HepG2 (cell line): ENCODE data around the gene SLCO2B1. TPM values are rescaled to one million over a fixed set of nuclear protein-coding genes. Genes with fewer than 3 reads are reported as not detected.
A peak's percentile ranks its signal among the peaks of the same experiment; 100 is the strongest.

ENCODE experiments used
- ATAC-seq: fragments of 200-7000 bp; cut with Tn5 transposase; 3 replicates; pipeline ENCODE4 v1.9.1; 2020; ENCODE audit warnings: mild to moderate bottlenecking, moderate library complexity
- BruUV-seq: library from RNA; stranded (reverse); fragments of 400-500 nt; replicated peaks from 2 replicates; lab custom pipeline; 2021; lab: Mats Ljungman, UMichigan
- CTCF ChIA-PET: fragments of 300-600 bp; formaldehyde crosslinking; extraction: SDS; loops from one replicate; lab custom pipeline; 2021; ENCODE audit warnings: low total read pairs, inconsistent platforms, low intra/inter-chr PET ratio; lab: Yijun Ruan, JAX
- POLR2A ChIA-PET: fragments of 350-600 bp; sonication (Branson Sonifier 250); formaldehyde crosslinking; loops from one replicate; lab custom pipeline; 2020; ENCODE audit warnings: antibody characterized with exemption, inconsistent platforms; lab: Yijun Ruan, JAX
- DNase-seq: peaks from one replicate; pipeline ENCODE4 v3.0.0-alpha.2; 2015; ENCODE audit warnings: low spot score
- FAIRE-seq: peaks from 3 replicates; lab custom pipeline; 2011; peaks lifted over from hg19 to GRCh38; lab: Jason Lieb, UNC
- H2AFZ ChIP-seq: one replicate; pipeline ENCODE4 v1.6.1; 2011; ENCODE audit warnings: low read length, inconsistent platforms
- H3K27ac ChIP-seq: fragments of 300-600 bp; 3 replicates; pipeline ENCODE4 v1.8.0; 2011; ENCODE audit warnings: mixed run types, mild to moderate bottlenecking, mixed read lengths, low read length, inconsistent platforms; ENCODE audit not compliant: insufficient read depth; ENCODE audit errors: extremely low read length
- H3K27me3 ChIP-seq, 2 experiments: fragments of 200-600 bp in 1 of 2; 2 replicates in 1 of 2; 3 replicates in 1 of 2; pipeline versions ENCODE4 v1.6.0 to v1.8.0; 2011; ENCODE audit warnings: low read length in 2 of 2, mild to moderate bottlenecking in 2 of 2, moderate library complexity in 2 of 2, inconsistent platforms in 1 of 2; ENCODE audit not compliant: insufficient read depth in 2 of 2, control insufficient read depth in 1 of 2
- H3K36me3 ChIP-seq, 2 experiments: fragments of 200-600 bp in 1 of 2; replicated peaks in 1 of 2; 2 replicates in 1 of 2; 3 replicates in 1 of 2; pipeline versions ENCODE4 v1.5.1 to v1.8.0; 2011; ENCODE audit warnings: low read length in 2 of 2, inconsistent platforms in 1 of 2; ENCODE audit not compliant: insufficient read depth in 2 of 2, control insufficient read depth in 1 of 2
- H3K4me1 ChIP-seq: 2 replicates; pipeline ENCODE4 v1.5.1; 2012; ENCODE audit warnings: low read length, inconsistent platforms; ENCODE audit not compliant: insufficient read depth
- H3K4me2 ChIP-seq: 2 replicates; pipeline ENCODE4 v1.6.0; 2011; ENCODE audit warnings: low read depth, low read length, inconsistent platforms
- H3K4me3 ChIP-seq, 3 experiments: fragments of 200-600 bp in 1 of 3; sonication (generic), shearing (Covaris generic) in 1 of 3; replicated peaks in 1 of 3; 2 replicates each; pipeline ENCODE4 v1.5.1; 2011 to 2016; ENCODE audit warnings: low read length in 3 of 3, inconsistent platforms in 2 of 3, low read depth in 2 of 3, mild to moderate bottlenecking in 2 of 3, control low read depth in 1 of 3, mixed read lengths in 1 of 3; ENCODE audit not compliant: insufficient read depth in 1 of 3
- H3K79me2 ChIP-seq: one replicate; pipeline ENCODE4 v1.6.1; 2011; ENCODE audit warnings: low read length, inconsistent platforms; ENCODE audit not compliant: insufficient read depth
- H3K9ac ChIP-seq: 2 replicates; pipeline ENCODE4 v1.6.0; 2011; ENCODE audit warnings: mild to moderate bottlenecking, low read depth, low read length, inconsistent platforms; ENCODE audit not compliant: insufficient read depth
- H3K9me3 ChIP-seq: 2 replicates; pipeline ENCODE4 v1.5.1; 2012; ENCODE audit warnings: mild to moderate bottlenecking, low read length
- H4K20me1 ChIP-seq: 2 replicates; pipeline ENCODE4 v1.6.0; 2011; ENCODE audit warnings: inconsistent platforms, mild to moderate bottlenecking, low read length, moderate library complexity; ENCODE audit not compliant: insufficient read depth
- KDM5B ChIP-seq: sonication (generic); formaldehyde crosslinking; IDR thresholded peaks from 2 replicates; pipeline ENCODE4 v1.4.0; 2020; ENCODE audit warnings: missing genetic modification reagents, mild to moderate bottlenecking, borderline replicate concordance
- LCORL ChIP-seq, 2 experiments: fragments of 450-650 bp in 1 of 2; sonication (generic) in 1 of 2; formaldehyde crosslinking in 1 of 2; IDR thresholded peaks; 2 replicates each; pipeline versions ENCODE4 v1.5.0 to v1.6.1; 2017 to 2020; ENCODE audit warnings: antibody characterized with exemption in 1 of 2, missing genetic modification reagents in 1 of 2
- MAFF ChIP-seq: IDR thresholded peaks from 2 replicates; pipeline ENCODE4 v1.6.1; 2011; ENCODE audit warnings: low read depth, low read length, improper control_type of control experiment
- MAX ChIP-seq: IDR thresholded peaks from 2 replicates; pipeline ENCODE4 v1.6.1; 2012; ENCODE audit warnings: inconsistent platforms
- SOX13 ChIP-seq, 3 experiments: fragments of 450-650 bp in 1 of 3; sonication (generic) in 1 of 3; formaldehyde crosslinking in 1 of 3; IDR thresholded peaks in 2 of 3; conservative IDR thresholded peaks in 1 of 3; 2 replicates each; pipeline versions ENCODE4 v1.5.0 to v1.6.1; 2016 to 2020; ENCODE audit warnings: antibody characterized with exemption in 1 of 3, mild to moderate bottlenecking in 1 of 3, missing compliant biosample characterization in 1 of 3, missing genetic modification reagents in 1 of 3, moderate library complexity in 1 of 3
- ZFX ChIP-seq: sonication (generic); formaldehyde crosslinking; IDR thresholded peaks from 2 replicates; pipeline ENCODE4 v1.4.0; 2020; ENCODE audit warnings: mild to moderate bottlenecking, low read depth, missing genetic modification reagents, moderate library complexity
- ZFY ChIP-seq: sonication (generic); formaldehyde crosslinking; IDR thresholded peaks from 2 replicates; pipeline ENCODE4 v1.4.0; 2020; ENCODE audit warnings: missing genetic modification reagents
- ZMYM3 ChIP-seq: sonication (generic); formaldehyde crosslinking; IDR thresholded peaks from 2 replicates; pipeline ENCODE4 v1.5.1; 2020; ENCODE audit warnings: mild to moderate bottlenecking, missing genetic modification reagents
- ZNF256 ChIP-seq: sonication (generic); formaldehyde crosslinking; conservative IDR thresholded peaks from 2 replicates; pipeline ENCODE4 v1.4.0; 2020; ENCODE audit warnings: missing genetic modification reagents
- ZNF333 ChIP-seq: sonication (generic); formaldehyde crosslinking; IDR thresholded peaks from 2 replicates; pipeline ENCODE4 v1.4.0; 2020; ENCODE audit warnings: mild to moderate bottlenecking, missing genetic modification reagents, borderline replicate concordance
- ZNF337 ChIP-seq: sonication (generic); formaldehyde crosslinking; IDR thresholded peaks from 2 replicates; pipeline ENCODE4 v1.5.1; 2020; ENCODE audit warnings: missing genetic modification reagents, low read depth, mild to moderate bottlenecking, borderline replicate concordance
- ZNF446 ChIP-seq: sonication (generic); formaldehyde crosslinking; IDR thresholded peaks from 2 replicates; pipeline ENCODE4 v1.5.0; 2020; ENCODE audit warnings: mild to moderate bottlenecking, missing genetic modification reagents
- ZNF7 ChIP-seq: IDR thresholded peaks from 2 replicates; pipeline ENCODE4 v1.6.1; 2016; ENCODE audit warnings: missing biosample characterization, missing genetic modification reagents
- ZSCAN29 ChIP-seq: sonication (generic); formaldehyde crosslinking; conservative IDR thresholded peaks from 2 replicates; pipeline ENCODE4 v1.4.0; 2020; ENCODE audit warnings: mild to moderate bottlenecking, missing genetic modification reagents
- ZZZ3 ChIP-seq: sonication (generic); formaldehyde crosslinking; IDR thresholded peaks from 2 replicates; pipeline ENCODE4 v1.4.0; 2020; ENCODE audit warnings: missing genetic modification reagents, mild to moderate bottlenecking, borderline replicate concordance
- WGBS: methylation state at CpG from one replicate; pipeline ENCODE4 v1.1.6; 2017; ENCODE audit warnings: low lambda C conversion rate; 5-methylcytosine and 5-hydroxymethylcytosine counted together
- in situ Hi-C: cut with HindIII; loops from 2 replicates; pipeline ENCODE4 v1.10.0; 2017; ENCODE audit warnings: low pct_unique_long_range_greater_than_20kb; ENCODE audit not compliant: extremely low pct_ligation_motif_present
- intact Hi-C: fragments of 100-400 bp; cut with micrococcal nuclease; formaldehyde crosslinking; loops from one replicate; pipeline ENCODE4 v1.10.0; 2022; ENCODE audit not compliant: unreplicated experiment
- polyA plus RNA-seq, 8 experiments: library from polyadenylated mRNA; depleted of rRNA in 3 of 8; stranded (reverse) in 7 of 8; unstranded in 1 of 8; fragments of >200 nt; fragmentation: Illumina TruSeq in 4 of 8; extraction: Trizol in 4 of 8; gene quantifications; 2 replicates each; pipeline versions ENCODE4 v1.2.1 to v1.2.3, GENCODE V29; 2011 to 2016; ENCODE audit warnings: low read depth in 4 of 8, missing spikeins in 1 of 8, mixed read lengths in 1 of 8; ENCODE audit not compliant: insufficient read depth in 1 of 8
- total RNA-seq, 5 experiments: library from RNA; depleted of rRNA; stranded (reverse); fragments of >200 nt; fragmentation: Illumina TruSeq; extraction: Trizol; gene quantifications; 2 replicates each; pipeline ENCODE4 v1.2.3, GENCODE V29; 2016; ENCODE audit warnings: low read depth in 1 of 5
- TF ChIP-seq, protein P1 (sequence below): sonication (generic); formaldehyde crosslinking; IDR thresholded peaks from 2 replicates; pipeline ENCODE4 v1.4.0; 2020; ENCODE audit warnings: missing genetic modification reagents, borderline replicate concordance

SLCO2B1 gene
- total and polyA plus RNA-seq, 2 of the 13 experiments (the other 11 are each of a cell fraction or from before 2014, with no cell fraction given) = 15.3 to 19.8 TPM

- H3K9ac ChIP-seq = peak overlapping the region; percentile 37
- peaks cover 17% of the 10 kb centered on the region for H3K79me2 ChIP-seq
- BruUV-seq = no TSS peak
- intact Hi-C loops = loop anchor here (5.0 kb wide), 1 partner anchor 47 kb away; no protein-coding TSS in a partner anchor
- H3K36me3 ChIP-seq = no peaks in the 10 kb centered on the region
- FAIRE-seq = no peak
- H3K4me3 ChIP-seq = no peak overlapping the region
- H3K27me3 ChIP-seq = no peaks in the 10 kb centered on the region
- peak overlapping the region; percentile 9; the same call in 1 of the 2 replicates for H3K4me2 ChIP-seq
- 89% methylated on average over 9 of the region's 9 CpGs for WGBS
- CTCF ChIA-PET = no interaction called here
- peaks cover 100% of the 10 kb centered on the region for H3K4me1 ChIP-seq
- TF ChIP-seq SOX13 (IDR thresholded peaks at IDR 0.05) = no peak
- TF ChIP-seq SOX13 (CRISPR knock-in tag; conservative IDR thresholded peaks at IDR 0.05 in 1 of 2, IDR thresholded peaks at IDR 0.05 in 1 of 2) = no peak
- 0 out of 2 replicates have a peak, but pooled peaks have one; percentile 43 for TF ChIP-seq ZNF256
- 0 out of 2 replicates have a peak, but pooled peaks have one; percentile 17 for TF ChIP-seq ZMYM3 (CRISPR knock-in tag)
- no peak for TF ChIP-seq LCORL (IDR thresholded peaks at IDR 0.05)
- TF ChIP-seq LCORL (CRISPR knock-in tag; IDR thresholded peaks at IDR 0.05) = 0 out of 2 replicates have a peak, but pooled peaks have one; percentile 34
- TF ChIP-seq ZNF7 (CRISPR knock-in tag) = no peak
- no peak for TF ChIP-seq MAFF
- 0 out of 2 replicates have a peak, but pooled peaks have one; percentile 35 for TF ChIP-seq ZNF337 (CRISPR knock-in tag)
- TF ChIP-seq ZFY = peak; percentile 40
- 0 out of 2 replicates have a peak, but pooled peaks have one; percentile 33 for TF ChIP-seq ZNF333 (CRISPR knock-in tag)
- TF ChIP-seq MAX = 0 out of 2 replicates have a peak, but pooled peaks have one; percentile 0
- TF ChIP-seq, protein P1, sequence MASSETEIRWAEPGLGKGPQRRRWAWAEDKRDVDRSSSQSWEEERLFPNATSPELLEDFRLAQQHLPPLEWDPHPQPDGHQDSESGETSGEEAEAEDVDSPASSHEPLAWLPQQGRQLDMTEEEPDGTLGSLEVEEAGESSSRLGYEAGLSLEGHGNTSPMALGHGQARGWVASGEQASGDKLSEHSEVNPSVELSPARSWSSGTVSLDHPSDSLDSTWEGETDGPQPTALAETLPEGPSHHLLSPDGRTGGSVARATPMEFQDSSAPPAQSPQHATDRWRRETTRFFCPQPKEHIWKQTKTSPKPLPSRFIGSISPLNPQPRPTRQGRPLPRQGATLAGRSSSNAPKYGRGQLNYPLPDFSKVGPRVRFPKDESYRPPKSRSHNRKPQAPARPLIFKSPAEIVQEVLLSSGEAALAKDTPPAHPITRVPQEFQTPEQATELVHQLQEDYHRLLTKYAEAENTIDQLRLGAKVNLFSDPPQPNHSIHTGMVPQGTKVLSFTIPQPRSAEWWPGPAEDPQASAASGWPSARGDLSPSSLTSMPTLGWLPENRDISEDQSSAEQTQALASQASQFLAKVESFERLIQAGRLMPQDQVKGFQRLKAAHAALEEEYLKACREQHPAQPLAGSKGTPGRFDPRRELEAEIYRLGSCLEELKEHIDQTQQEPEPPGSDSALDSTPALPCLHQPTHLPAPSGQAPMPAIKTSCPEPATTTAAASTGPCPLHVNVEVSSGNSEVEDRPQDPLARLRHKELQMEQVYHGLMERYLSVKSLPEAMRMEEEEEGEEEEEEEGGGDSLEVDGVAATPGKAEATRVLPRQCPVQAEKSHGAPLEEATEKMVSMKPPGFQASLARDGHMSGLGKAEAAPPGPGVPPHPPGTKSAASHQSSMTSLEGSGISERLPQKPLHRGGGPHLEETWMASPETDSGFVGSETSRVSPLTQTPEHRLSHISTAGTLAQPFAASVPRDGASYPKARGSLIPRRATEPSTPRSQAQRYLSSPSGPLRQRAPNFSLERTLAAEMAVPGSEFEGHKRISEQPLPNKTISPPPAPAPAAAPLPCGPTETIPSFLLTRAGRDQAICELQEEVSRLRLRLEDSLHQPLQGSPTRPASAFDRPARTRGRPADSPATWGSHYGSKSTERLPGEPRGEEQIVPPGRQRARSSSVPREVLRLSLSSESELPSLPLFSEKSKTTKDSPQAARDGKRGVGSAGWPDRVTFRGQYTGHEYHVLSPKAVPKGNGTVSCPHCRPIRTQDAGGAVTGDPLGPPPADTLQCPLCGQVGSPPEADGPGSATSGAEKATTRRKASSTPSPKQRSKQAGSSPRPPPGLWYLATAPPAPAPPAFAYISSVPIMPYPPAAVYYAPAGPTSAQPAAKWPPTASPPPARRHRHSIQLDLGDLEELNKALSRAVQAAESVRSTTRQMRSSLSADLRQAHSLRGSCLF (CRISPR knock-in tag) = no peak
- TF ChIP-seq ZZZ3 = 0 out of 2 replicates have a peak, but pooled peaks have one; percentile 30
- 0 out of 2 replicates have a peak, but pooled peaks have one; percentile 9 for TF ChIP-seq ZSCAN29 (CRISPR knock-in tag)
- TF ChIP-seq ZNF446 = no peak
- 0 out of 2 replicates have a peak, but pooled peaks have one; percentile 29 for TF ChIP-seq ZFX
- 0 out of 2 replicates have a peak, but pooled peaks have one; percentile 31 for TF ChIP-seq KDM5B (CRISPR knock-in tag)
- no peak for ATAC-seq
- peak overlapping the region; percentile 96 for H3K27ac ChIP-seq
- DNase-seq = no peak
- H2AFZ ChIP-seq = no peak overlapping the region
- no peaks in the 10 kb centered on the region for H3K9me3 ChIP-seq
- POLR2A ChIA-PET = interaction anchor here (1.2 to 9.8 kb wide), 7 partner anchors 9 to 49 kb away, joined by 3 to 174 read pairs (median 28); no protein-coding TSS in a partner anchor
- H4K20me1 ChIP-seq = no peaks in the 10 kb centered on the region
- in situ Hi-C loops = no loop called here
These were observed 4.0 kb downstream of the SLCO2B1 start for GRCh38 chr11:75154646-75155569.
